Peyer's patch (tissue), 4 donors: Measurements from ENCODE around the gene SPTA1.

Source experiments
- CTCF ChIP-seq, 6 experiments: fragments of 450-650 bp in 4 of 6; fragments of 200-600 bp in 2 of 6; sonication (generic) in 1 of 6; IDR thresholded peaks; one replicate each; pipeline ENCODE4 v1.5.1; 2017 to 2019; ENCODE audit warnings: antibody characterized with exemption in 6 of 6, mild to moderate bottlenecking in 3 of 6, moderate library complexity in 1 of 6
- POLR2A ChIP-seq, 2 donors: fragments of 450-650 bp; IDR thresholded peaks; one replicate each; pipeline ENCODE4 v1.5.1; 2017; ENCODE audit warnings: antibody characterized with exemption in 2 of 2, mild to moderate bottlenecking in 2 of 2, moderate library complexity in 2 of 2

DNA sequence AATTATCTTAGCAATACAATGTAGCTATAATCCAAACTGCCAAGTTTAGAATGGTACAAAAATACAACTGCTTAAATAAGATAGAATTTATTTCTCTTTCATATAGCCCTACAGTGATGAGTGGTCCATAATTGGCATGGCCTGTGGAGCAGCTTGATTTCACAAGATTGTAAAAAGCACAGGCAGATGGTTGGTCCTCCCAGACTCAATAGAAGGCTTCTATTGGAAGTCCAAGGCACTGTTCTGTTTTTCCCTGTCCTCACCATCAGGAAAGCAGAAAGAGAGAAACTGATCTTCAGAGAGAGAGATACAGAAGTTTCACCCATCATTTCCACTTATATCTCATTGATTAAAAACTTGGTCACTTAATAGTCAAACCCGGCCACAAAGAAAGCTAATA, 114.3 kb downstream of the SPTA1 start:
- TF ChIP-seq CTCF (IDR thresholded peaks at IDR 0.05) (no peak), POLR2A (IDR thresholded peaks at IDR 0.05) (no peak)
